DND-41 (cell line): ENCODE data around the gene MYH11.
"Not testable (repeated sequence)": the region's sequence is repeated elsewhere in the genome, so short reads cannot be mapped to it uniquely, and the experiment has no call there.

Source experiments
- ATAC-seq: fragments of 200-7000 bp; cut with Tn5 transposase; 3 replicates; pipeline ENCODE4 v1.9.1; 2021; ENCODE audit warnings: low read depth; ENCODE audit not compliant: insufficient read depth
- DNase-seq: peaks from one replicate; pipeline ENCODE4 v3.0.0-alpha.2; 2020
- H2AFZ ChIP-seq: 2 replicates; pipeline ENCODE4 v1.6.0; 2012; ENCODE audit warnings: low read depth, low read length
- H3K27ac ChIP-seq: 2 replicates; pipeline ENCODE4 v1.5.1; 2012; ENCODE audit warnings: low read length, inconsistent platforms
- H3K27me3 ChIP-seq: fragments of 200-600 bp; sonication (generic); 2 replicates; pipeline ENCODE4 v1.6.0; 2012; ENCODE audit warnings: low read length, mild to moderate bottlenecking, inconsistent platforms; ENCODE audit not compliant: insufficient read depth, poor library complexity
- H3K36me3 ChIP-seq: 2 replicates; pipeline ENCODE4 v1.5.1; 2012; ENCODE audit warnings: low read length, inconsistent platforms; ENCODE audit not compliant: insufficient read depth
- H3K4me1 ChIP-seq: 2 replicates; pipeline ENCODE4 v1.5.1; 2012; ENCODE audit warnings: mild to moderate bottlenecking, low read length; ENCODE audit not compliant: insufficient read depth
- H3K4me2 ChIP-seq: 2 replicates; pipeline ENCODE4 v1.6.0; 2012; ENCODE audit warnings: mild to moderate bottlenecking, moderate library complexity, low read length, inconsistent platforms; ENCODE audit not compliant: insufficient read depth
- H3K4me3 ChIP-seq, 2 experiments: fragments of 200-600 bp in 1 of 2; shearing (Covaris generic) in 1 of 2; 2 replicates each; pipeline ENCODE4 v1.5.1; 2012 to 2016; ENCODE audit warnings: inconsistent platforms in 2 of 2, low read length in 2 of 2, mild to moderate bottlenecking in 2 of 2, low read depth in 1 of 2, moderate library complexity in 1 of 2
- H3K79me2 ChIP-seq: 2 replicates; pipeline ENCODE4 v1.6.0; 2012; ENCODE audit warnings: low read length, inconsistent platforms; ENCODE audit not compliant: insufficient read depth
- H3K9ac ChIP-seq: 2 replicates; pipeline ENCODE4 v1.6.0; 2012; ENCODE audit warnings: low read depth, mild to moderate bottlenecking, inconsistent platforms, low read length, moderate library complexity
- H3K9me3 ChIP-seq: 2 replicates; pipeline ENCODE4 v1.5.1; 2012; ENCODE audit warnings: low read length, moderate library complexity, mild to moderate bottlenecking, inconsistent platforms; ENCODE audit not compliant: insufficient read depth, severe bottlenecking
- H4K20me1 ChIP-seq: 2 replicates; pipeline ENCODE4 v1.6.0; 2012; ENCODE audit warnings: low read length; ENCODE audit not compliant: insufficient read depth
- CTCF ChIP-seq: IDR thresholded peaks from 2 replicates; pipeline ENCODE4 v1.5.1; 2012; ENCODE audit warnings: borderline replicate concordance, low read length, moderate library complexity, mild to moderate bottlenecking; ENCODE audit not compliant: poor library complexity, severe bottlenecking; ENCODE audit errors: extremely low read depth
- EZH2 ChIP-seq: IDR thresholded peaks from 3 replicates; pipeline ENCODE4 v1.6.1; 2012; ENCODE audit warnings: borderline replicate concordance, low read depth, mild to moderate bottlenecking, moderate library complexity, low read length, inconsistent platforms; ENCODE audit not compliant: severe bottlenecking

The MYH11 gene

GRCh38 chr16:15843635-15844279 lies 13.1 kb downstream of the MYH11 start:
- no peak overlapping the region for H3K9ac ChIP-seq
- no peak for TF ChIP-seq CTCF
- TF ChIP-seq EZH2 = no peak
- H3K4me2 ChIP-seq = no peak overlapping the region
- no peak for ATAC-seq
- H3K36me3 ChIP-seq = no peaks in the 10 kb centered on the region
- H3K79me2 ChIP-seq = no peaks in the 10 kb centered on the region
- no peak overlapping the region for H3K27ac ChIP-seq
- no peaks in the 10 kb centered on the region for H3K9me3 ChIP-seq
- DNase-seq = no peak
- no peaks in the 10 kb centered on the region for H3K4me1 ChIP-seq
- no peaks in the 10 kb centered on the region for H4K20me1 ChIP-seq
- no peak overlapping the region for H2AFZ ChIP-seq
- H3K27me3 ChIP-seq = no peaks in the 10 kb centered on the region
- H3K4me3 ChIP-seq = no peak overlapping the region

- not testable (repeated sequence) for H3K4me2 ChIP-seq, H4K20me1 ChIP-seq, H3K27ac ChIP-seq, H3K79me2 ChIP-seq, H2AFZ ChIP-seq, DNase-seq, H3K4me3 ChIP-seq, H3K27me3 ChIP-seq, H3K4me1 ChIP-seq, H3K9me3 ChIP-seq, H3K36me3 ChIP-seq, ATAC-seq, H3K9ac ChIP-seq
These were observed 17.6 kb downstream of the MYH11 start for GRCh38 chr16:15839204-15839603.

GRCh38 chr16:15837761-15838160 lies 19.1 kb downstream of the MYH11 start:
- no peak overlapping the region for H3K27ac ChIP-seq
- H3K4me3 ChIP-seq = no peak overlapping the region
- H3K9me3 ChIP-seq = no peaks in the 10 kb centered on the region
- no peak overlapping the region for H3K9ac ChIP-seq
- no peaks in the 10 kb centered on the region for H3K27me3 ChIP-seq
- H3K4me2 ChIP-seq = no peak overlapping the region
- no peaks in the 10 kb centered on the region for H4K20me1 ChIP-seq
- H3K79me2 ChIP-seq = no peaks in the 10 kb centered on the region
- DNase-seq = no peak
- no peaks in the 10 kb centered on the region for H3K36me3 ChIP-seq
- ATAC-seq = no peak
- no peaks in the 10 kb centered on the region for H3K4me1 ChIP-seq
- no peak overlapping the region; the same call in 1 of the 2 replicates for H2AFZ ChIP-seq
- TF ChIP-seq CTCF = no peak
- TF ChIP-seq EZH2 = no peak

- Histone ChIP-seq H3K9ac (no peak overlapping the region), H3K79me2 (no peaks in the 10 kb centered on the region), H3K4me2 (no peak overlapping the region), H3K36me3 (no peaks in the 10 kb centered on the region), H4K20me1 (no peaks in the 10 kb centered on the region), H3K27me3 (no peaks in the 10 kb centered on the region), H3K27ac (no peak overlapping the region), H3K4me3 (no peak overlapping the region), H3K9me3 (no peaks in the 10 kb centered on the region), H2AFZ (no peak overlapping the region), H3K4me1 (no peaks in the 10 kb centered on the region)
- ATAC-seq (no peak), DNase-seq (no peak)
- TF ChIP-seq CTCF = no peak
- TF ChIP-seq EZH2 = no peak
These were observed 19.7 kb downstream of the MYH11 start for GRCh38 chr16:15836965-15837611.
